PC-9 (cell line): Measurements from ENCODE around the gene ACOXL.

Experiments used
- CTCF ChIP-seq: fragments of 200-600 bp; sonication (generic); conservative IDR thresholded peaks from 2 replicates; pipeline ENCODE4 v1.6.1; 2017; ENCODE audit warnings: mixed run types, antibody characterized with exemption, mild to moderate bottlenecking, moderate library complexity
- EZH2 ChIP-seq: fragments of 200-600 bp; sonication (generic); IDR thresholded peaks from 2 replicates; pipeline ENCODE4 v1.8.0; 2017; ENCODE audit warnings: antibody characterized with exemption, low read depth

GRCh38 chr2:111042261-111042660 is 309.9 kb downstream of the ACOXL start:
- TF ChIP-seq CTCF (no peak), EZH2 (no peak)
